ENCODE data around the gene CNTN5.

The CNTN5 gene

GRCh38 chr11:99545616-99546015 is 524.9 kb downstream of the CNTN5 start:
- no peaks in the 10 kb centered on the region for H3K36me3 Mint-ChIP-seq (ENCODE audit: low read depth)
- no peak overlapping the region for H3K27ac Mint-ChIP-seq
- no peak for TF ChIP-seq CTCF (IDR thresholded peaks at IDR 0.05; ENCODE audit: unreplicated experiment in 3 of 3)
- H3K27me3 Mint-ChIP-seq (ENCODE audit: low read depth), result no peaks in the 10 kb centered on the region
- H3K4me3 Mint-ChIP-seq, result no peak overlapping the region
- H3K9me3 Mint-ChIP-seq, result no peaks in the 10 kb centered on the region
- no peaks in the 10 kb centered on the region for H3K4me1 Mint-ChIP-seq

GRCh38 chr11:99548264-99548663 is 527.5 kb downstream of the CNTN5 start:
- Mint-ChIP-seq H3K36me3 (ENCODE audit: low read depth) (no peaks in the 10 kb centered on the region), H3K4me3 (no peak overlapping the region), H3K9me3 (no peaks in the 10 kb centered on the region), H3K4me1 (no peaks in the 10 kb centered on the region), H3K27me3 (ENCODE audit: low read depth) (no peaks in the 10 kb centered on the region), H3K27ac (no peak overlapping the region)
- no peak for TF ChIP-seq CTCF (IDR thresholded peaks at IDR 0.05; ENCODE audit: unreplicated experiment in 3 of 3)

GRCh38 chr11:99554232-99554903 is 533.6 kb downstream of the CNTN5 start:
- no peak overlapping the region for H3K4me3 Mint-ChIP-seq
- H3K36me3 Mint-ChIP-seq (ENCODE audit: low read depth), result no peaks in the 10 kb centered on the region
- no peak for TF ChIP-seq CTCF (IDR thresholded peaks at IDR 0.05; ENCODE audit: unreplicated experiment in 3 of 3)
- H3K4me1 Mint-ChIP-seq, result no peaks in the 10 kb centered on the region
- H3K9me3 Mint-ChIP-seq, result no peaks in the 10 kb centered on the region
- no peak overlapping the region for H3K27ac Mint-ChIP-seq
- H3K27me3 Mint-ChIP-seq (ENCODE audit: low read depth), result no peaks in the 10 kb centered on the region

- Mint-ChIP-seq H3K4me1 (no peaks in the 10 kb centered on the region), H3K4me3 (no peak overlapping the region), H3K36me3 (ENCODE audit: low read depth) (no peaks in the 10 kb centered on the region), H3K27me3 (ENCODE audit: low read depth) (no peaks in the 10 kb centered on the region), H3K27ac (no peak overlapping the region), H3K9me3 (peaks cover 3% of the 10 kb centered on the region)
- TF ChIP-seq CTCF (IDR thresholded peaks at IDR 0.05; ENCODE audit: unreplicated experiment in 3 of 3), result no peak
Observed at GRCh38 chr11:99555486-99555885, 534.7 kb downstream of the CNTN5 start.

- Mint-ChIP-seq H3K4me1 (no peaks in the 10 kb centered on the region), H3K4me3 (no peak overlapping the region), H3K36me3 (ENCODE audit: low read depth) (no peaks in the 10 kb centered on the region), H3K9me3 (peaks cover 3% of the 10 kb centered on the region), H3K27ac (peak overlapping the region in 1 of 3 experiments; percentile 18), H3K27me3 (ENCODE audit: low read depth) (no peaks in the 10 kb centered on the region)
- TF ChIP-seq CTCF (IDR thresholded peaks at IDR 0.05; ENCODE audit: unreplicated experiment in 3 of 3), result no peak
Observed at GRCh38 chr11:99565333-99565732, 544.6 kb downstream of the CNTN5 start.

- H3K36me3 Mint-ChIP-seq (ENCODE audit: low read depth), result no peaks in the 10 kb centered on the region
- no peak for TF ChIP-seq CTCF (IDR thresholded peaks at IDR 0.05; ENCODE audit: unreplicated experiment in 3 of 3)
- H3K27ac Mint-ChIP-seq, result no peak overlapping the region
- H3K27me3 Mint-ChIP-seq (ENCODE audit: low read depth), result no peaks in the 10 kb centered on the region
- H3K4me3 Mint-ChIP-seq, result no peak overlapping the region
- H3K9me3 Mint-ChIP-seq, result no peaks in the 10 kb centered on the region
- no peaks in the 10 kb centered on the region for H3K4me1 Mint-ChIP-seq
Observed at GRCh38 chr11:99567334-99567956, 546.7 kb downstream of the CNTN5 start.
